ENCODE measurements around the gene LRRC47. TPM values are rescaled to one million over a fixed set of nuclear protein-coding genes. Genes with fewer than 3 reads are reported as not detected.

The LRRC47 gene
- 43.8 TPM for polyA plus RNA-seq (2013, experiment 1 of 2)
- 39.4 TPM for polyA plus RNA-seq (2013, experiment 2 of 2)

DNA sequence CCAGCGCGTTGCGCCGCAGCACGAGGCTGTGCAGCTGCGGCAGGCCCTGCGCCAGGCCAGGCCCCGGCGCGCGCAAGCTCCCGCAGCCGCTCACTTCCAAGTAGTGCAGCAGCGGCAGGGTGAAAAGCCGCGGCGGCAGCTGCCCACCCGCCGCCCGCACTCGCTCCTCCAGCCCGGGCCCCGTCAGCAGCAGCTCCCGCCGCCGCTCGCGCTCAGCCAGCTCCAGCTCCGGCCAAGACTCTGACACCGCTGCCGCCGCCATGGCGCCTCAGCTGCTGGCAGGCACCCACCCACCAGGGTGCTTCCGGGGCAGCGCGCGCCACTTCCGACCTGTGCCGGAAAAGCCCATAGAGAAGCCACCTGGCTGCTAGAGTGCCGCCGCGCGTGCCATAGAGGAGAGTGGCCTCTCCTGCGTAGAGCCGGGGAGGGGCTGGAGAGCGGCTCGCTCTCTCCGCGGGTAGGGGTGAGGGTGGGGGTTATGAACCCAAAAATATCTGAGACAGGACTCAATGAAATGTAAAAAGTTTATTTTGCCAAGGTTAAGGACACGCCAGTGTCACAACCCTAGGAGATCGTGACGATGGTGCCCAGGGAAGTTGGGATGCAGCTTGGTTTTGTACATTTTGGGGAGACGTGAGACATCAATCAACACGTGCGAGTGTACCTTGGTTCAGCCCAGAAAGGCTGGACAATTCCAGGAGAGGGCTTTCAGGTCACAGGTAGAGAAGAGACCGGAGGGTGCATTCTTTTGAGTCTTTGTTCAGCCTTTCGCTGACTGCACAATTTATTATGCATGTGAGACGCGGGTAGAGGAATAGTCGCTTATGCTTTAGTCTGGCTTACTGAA lies at the start of gene LRRC47:
Gene LRRC47, minus strand, starts transcription at position 284 of the 847 bp plus-strand sequence. Its CDS starts 22 bp downstream, at position 262.
- 5% methylated on average over 60 of the region's 60 CpGs for WGBS
- H3K4me1 ChIP-seq (ENCODE audit: insufficient read depth, low read length): peaks cover 24% of the 10 kb centered on the region
- H3K27me3 ChIP-seq (ENCODE audit: insufficient read depth, low read length): no peaks in the 10 kb centered on the region
- H3K9me3 ChIP-seq (ENCODE audit: insufficient read depth, low read depth, low read length): no peaks in the 10 kb centered on the region
- peak within 1 kb of the TSS; percentile 79 for H3K4me3 ChIP-seq (ENCODE audit: low read length)
- peak within 1 kb of the TSS; percentile 58; the same call in 1 of the 2 replicates for H3K27ac ChIP-seq (ENCODE audit: low read depth, low read length)
- peaks cover 4% of the 10 kb centered on the region; the same call in 1 of the 2 replicates for H3K36me3 ChIP-seq (ENCODE audit: insufficient read depth, low read length)
- H3K9ac ChIP-seq (ENCODE audit: low read depth, low read length): peak within 1 kb of the TSS; percentile 82

DNA sequence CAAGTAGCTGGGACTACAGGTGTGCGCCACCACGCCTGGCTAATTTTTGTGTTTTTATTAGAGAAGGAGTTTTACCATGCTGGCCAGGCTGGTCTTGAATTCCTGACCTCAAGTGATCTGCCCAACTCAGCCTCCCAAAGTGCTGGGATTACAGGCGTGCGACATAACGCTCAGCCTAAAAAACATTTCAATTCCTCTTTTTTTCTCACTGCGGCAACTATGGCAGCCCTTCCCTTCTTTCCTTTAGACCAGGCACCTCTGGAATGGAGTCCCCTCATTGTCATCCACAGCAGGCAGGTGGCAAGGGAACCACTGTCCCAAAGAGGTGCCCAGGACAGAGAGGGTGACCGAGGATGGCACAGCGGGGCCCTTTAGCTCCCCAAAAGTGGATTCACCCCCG lies 46.6 kb upstream of the LRRC47 start:
- Histone ChIP-seq H3K4me3 (ENCODE audit: low read length) (no peak overlapping the region), H3K9me3 (ENCODE audit: insufficient read depth, low read depth, low read length) (no peaks in the 10 kb centered on the region), H3K27me3 (ENCODE audit: insufficient read depth, low read length) (no peaks in the 10 kb centered on the region), H3K27ac (ENCODE audit: low read depth, low read length) (no peak overlapping the region), H3K36me3 (ENCODE audit: insufficient read depth, low read length) (peaks cover 45% of the 10 kb centered on the region), H3K4me1 (ENCODE audit: insufficient read depth, low read length) (no peaks in the 10 kb centered on the region), H3K9ac (ENCODE audit: low read depth, low read length) (no peak overlapping the region)
- 96% methylated on average over 9 of the region's 9 CpGs for WGBS

DNA sequence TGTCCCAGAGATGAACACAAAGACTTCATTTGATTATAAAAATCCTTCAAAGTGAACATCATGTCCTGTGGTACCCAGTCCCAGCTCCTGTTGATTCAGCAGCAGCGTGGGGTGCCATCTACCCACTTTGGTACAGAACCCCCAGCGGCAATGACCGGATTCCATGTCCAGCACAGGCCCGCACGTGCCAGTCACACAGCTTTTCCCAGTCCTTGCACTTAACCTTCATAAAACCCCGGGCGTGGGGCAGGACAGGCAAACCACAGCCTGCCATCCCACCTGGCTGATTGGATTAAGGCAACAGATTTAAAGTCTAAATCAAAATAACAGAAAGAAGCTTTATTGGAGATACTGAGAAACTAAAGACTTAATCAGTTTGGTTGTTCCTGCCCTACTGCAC lies 45.2 kb upstream of the LRRC47 start:
- Histone ChIP-seq H3K27ac (ENCODE audit: low read depth, low read length) (no peak overlapping the region), H3K9ac (ENCODE audit: low read depth, low read length) (no peak overlapping the region), H3K36me3 (ENCODE audit: insufficient read depth, low read length) (peaks cover 46% of the 10 kb centered on the region), H3K4me1 (ENCODE audit: insufficient read depth, low read length) (no peaks in the 10 kb centered on the region), H3K27me3 (ENCODE audit: insufficient read depth, low read length) (no peaks in the 10 kb centered on the region), H3K4me3 (ENCODE audit: low read length) (no peak overlapping the region), H3K9me3 (ENCODE audit: insufficient read depth, low read depth, low read length) (peaks cover 2% of the 10 kb centered on the region; the same call in 1 of the 2 replicates)
- WGBS: 97% methylated on average over 7 of the region's 7 CpGs

DNA sequence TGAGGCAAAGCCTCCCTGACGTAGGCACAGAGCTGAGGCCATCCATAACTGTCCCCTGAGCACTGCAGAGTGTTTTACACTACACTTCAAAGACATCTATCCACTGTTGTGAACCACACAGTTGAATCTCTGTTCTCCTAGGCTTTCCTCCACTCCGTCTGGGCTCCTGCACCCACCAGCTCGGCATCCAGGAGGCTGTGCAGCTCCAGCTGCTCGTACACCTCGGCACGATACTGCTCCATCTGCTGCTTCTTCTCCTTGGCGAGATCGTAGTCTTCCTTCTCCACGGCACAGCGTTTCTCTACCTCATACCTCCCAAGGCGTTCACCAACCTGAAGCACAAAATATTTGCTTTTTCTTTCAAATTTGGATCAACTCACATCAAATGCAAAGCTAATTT lies 42.5 kb upstream of the LRRC47 start:
- 95% methylated on average over 11 of the region's 11 CpGs for WGBS

DNA sequence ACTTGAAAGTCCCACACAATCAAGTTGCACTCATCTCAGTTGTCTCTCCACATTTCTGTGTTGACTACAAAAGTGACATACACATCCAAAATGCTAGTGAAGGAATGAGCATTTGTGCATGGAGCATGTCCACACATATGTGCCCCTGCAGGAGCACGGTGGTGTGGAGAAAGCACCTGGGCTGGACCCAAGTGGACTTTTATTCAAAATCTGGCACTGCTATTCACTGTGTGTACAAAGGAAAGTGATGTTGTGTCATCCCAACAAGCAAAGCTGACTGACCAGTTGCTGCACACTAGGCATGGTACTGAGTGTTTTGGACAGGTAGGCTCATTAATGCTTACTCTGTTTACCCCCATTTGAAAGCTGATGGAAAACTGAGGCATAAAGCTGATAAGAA lies 41.4 kb upstream of the LRRC47 start:
- WGBS: 98% methylated on average over 1 of the region's 1 CpG
- no peak overlapping the region for H3K27ac ChIP-seq (ENCODE audit: low read depth, low read length)
- peaks cover 2% of the 10 kb centered on the region; the same call in 1 of the 2 replicates for H3K9me3 ChIP-seq (ENCODE audit: insufficient read depth, low read depth, low read length)
- H3K4me1 ChIP-seq (ENCODE audit: insufficient read depth, low read length): no peaks in the 10 kb centered on the region
- H3K4me3 ChIP-seq (ENCODE audit: low read length): no peak overlapping the region
- peaks cover 51% of the 10 kb centered on the region for H3K36me3 ChIP-seq (ENCODE audit: insufficient read depth, low read length)
- no peak overlapping the region for H3K9ac ChIP-seq (ENCODE audit: low read depth, low read length)
- H3K27me3 ChIP-seq (ENCODE audit: insufficient read depth, low read length): no peaks in the 10 kb centered on the region

More for the DNA sequence above, 42.5 kb upstream of the LRRC47 start:
- H3K27me3 ChIP-seq (ENCODE audit: insufficient read depth, low read length): no peaks in the 10 kb centered on the region
- no peak overlapping the region for H3K9ac ChIP-seq (ENCODE audit: low read depth, low read length)
- H3K9me3 ChIP-seq (ENCODE audit: insufficient read depth, low read depth, low read length): peaks cover 2% of the 10 kb centered on the region; the same call in 1 of the 2 replicates
- no peaks in the 10 kb centered on the region for H3K4me1 ChIP-seq (ENCODE audit: insufficient read depth, low read length)
- H3K27ac ChIP-seq (ENCODE audit: low read depth, low read length): no peak overlapping the region
- H3K4me3 ChIP-seq (ENCODE audit: low read length): no peak overlapping the region
- peaks cover 48% of the 10 kb centered on the region for H3K36me3 ChIP-seq (ENCODE audit: insufficient read depth, low read length)

DNA sequence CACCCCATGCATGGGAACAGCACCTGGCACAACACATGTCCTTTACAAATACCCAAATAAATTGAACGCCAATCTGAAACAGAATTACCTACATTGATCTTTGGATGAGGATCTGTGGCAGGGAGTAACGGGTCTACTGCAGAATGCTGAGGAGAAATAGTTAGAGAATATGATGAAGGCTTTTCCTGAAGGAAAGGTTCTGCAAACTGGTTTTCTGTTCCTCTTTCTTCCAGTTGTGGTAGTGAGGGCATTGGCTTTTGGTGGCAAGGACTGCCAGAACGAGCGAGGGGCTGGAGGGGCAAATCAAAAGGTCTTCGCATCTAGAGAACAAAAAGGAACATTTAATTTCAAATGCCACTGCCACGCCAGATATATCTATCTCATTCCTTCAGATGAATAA lies 40.9 kb upstream of the LRRC47 start:
- H3K27ac ChIP-seq (ENCODE audit: low read depth, low read length): no peak overlapping the region
- no peaks in the 10 kb centered on the region for H3K27me3 ChIP-seq (ENCODE audit: insufficient read depth, low read length)
- H3K9me3 ChIP-seq (ENCODE audit: insufficient read depth, low read depth, low read length): peaks cover 2% of the 10 kb centered on the region; the same call in 1 of the 2 replicates
- H3K4me3 ChIP-seq (ENCODE audit: low read length): no peak overlapping the region
- H3K9ac ChIP-seq (ENCODE audit: low read depth, low read length): no peak overlapping the region
- WGBS: 89% methylated on average over 6 of the region's 6 CpGs
- H3K36me3 ChIP-seq (ENCODE audit: insufficient read depth, low read length): peaks cover 56% of the 10 kb centered on the region
- H3K4me1 ChIP-seq (ENCODE audit: insufficient read depth, low read length): no peaks in the 10 kb centered on the region

DNA sequence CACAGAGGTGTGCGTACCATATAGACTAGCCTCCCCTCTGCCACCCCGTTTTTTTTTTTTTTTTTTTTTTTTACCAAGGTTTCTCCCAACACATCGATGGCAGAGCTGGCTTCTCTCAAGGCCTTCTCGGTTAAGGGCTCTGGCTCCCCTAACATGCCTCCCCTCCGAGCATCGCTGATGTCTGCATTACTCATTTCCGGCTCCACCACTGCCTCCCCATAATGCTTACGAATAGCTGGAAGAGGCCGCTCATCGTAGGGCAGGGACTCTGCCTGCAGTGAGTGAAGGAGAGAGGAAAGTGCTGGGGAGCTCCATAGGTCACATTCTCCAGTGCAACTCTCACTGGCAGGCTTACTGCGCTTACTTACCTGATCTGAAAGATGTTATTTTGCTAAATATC lies 40.1 kb upstream of the LRRC47 start:
- H3K27me3 ChIP-seq (ENCODE audit: insufficient read depth, low read length): no peaks in the 10 kb centered on the region
- no peak overlapping the region for H3K4me3 ChIP-seq (ENCODE audit: low read length)
- peaks cover 62% of the 10 kb centered on the region for H3K36me3 ChIP-seq (ENCODE audit: insufficient read depth, low read length)
- WGBS: 92% methylated on average over 10 of the region's 11 CpGs
- no peak overlapping the region for H3K27ac ChIP-seq (ENCODE audit: low read depth, low read length)
- no peaks in the 10 kb centered on the region for H3K4me1 ChIP-seq (ENCODE audit: insufficient read depth, low read length)
- H3K9me3 ChIP-seq (ENCODE audit: insufficient read depth, low read depth, low read length): peaks cover 2% of the 10 kb centered on the region; the same call in 1 of the 2 replicates
- H3K9ac ChIP-seq (ENCODE audit: low read depth, low read length): no peak overlapping the region

DNA sequence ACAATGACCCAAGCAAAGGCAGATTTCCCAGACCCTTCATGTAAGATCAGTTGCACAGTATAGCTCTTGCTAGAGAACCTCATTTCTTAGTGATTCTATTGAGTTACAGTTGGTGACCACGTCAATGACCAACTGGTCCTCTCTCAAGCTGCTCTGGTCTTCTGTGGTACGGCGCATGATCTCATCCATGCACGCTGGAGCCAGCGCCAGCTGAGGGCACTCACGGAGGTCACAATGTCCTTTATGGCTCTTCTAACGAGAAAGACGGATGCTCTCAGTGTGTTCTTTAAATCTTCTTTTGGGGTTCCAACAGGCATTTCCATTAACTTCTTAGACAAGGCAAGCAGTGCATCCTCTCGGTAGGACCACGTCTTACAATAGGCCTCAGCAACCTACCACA lies 38.4 kb upstream of the LRRC47 start:
- Histone ChIP-seq H3K9ac (ENCODE audit: low read depth, low read length) (no peak overlapping the region), H3K27me3 (ENCODE audit: insufficient read depth, low read length) (no peaks in the 10 kb centered on the region), H3K9me3 (ENCODE audit: insufficient read depth, low read depth, low read length) (peaks cover 2% of the 10 kb centered on the region; the same call in 1 of the 2 replicates), H3K4me1 (ENCODE audit: insufficient read depth, low read length) (no peaks in the 10 kb centered on the region), H3K4me3 (ENCODE audit: low read length) (no peak overlapping the region), H3K36me3 (ENCODE audit: insufficient read depth, low read length) (peaks cover 71% of the 10 kb centered on the region), H3K27ac (ENCODE audit: low read depth, low read length) (no peak overlapping the region)
- 95% methylated on average over 10 of the region's 10 CpGs for WGBS

DNA sequence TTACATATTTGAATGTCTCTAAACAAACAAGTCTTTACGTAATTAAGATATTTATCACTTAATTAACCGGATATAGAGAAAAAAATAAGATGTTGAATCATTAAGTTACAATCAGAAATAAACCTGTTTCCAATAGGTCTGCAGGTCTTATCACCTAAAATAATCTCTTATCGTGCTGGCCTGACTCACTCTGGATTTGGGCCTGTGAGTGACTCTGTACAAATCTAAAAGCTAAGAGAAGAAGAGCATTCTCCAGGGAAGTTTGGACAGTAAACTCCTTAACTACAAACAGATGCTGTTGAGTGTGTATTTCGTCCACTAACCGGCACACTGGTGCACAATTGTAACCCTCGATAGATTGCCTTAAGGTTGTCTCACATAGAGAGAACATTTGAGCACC lies 35.4 kb upstream of the LRRC47 start:
- peaks cover 63% of the 10 kb centered on the region for H3K36me3 ChIP-seq (ENCODE audit: insufficient read depth, low read length)
- H3K4me3 ChIP-seq (ENCODE audit: low read length): no peak overlapping the region
- no peaks in the 10 kb centered on the region for H3K4me1 ChIP-seq (ENCODE audit: insufficient read depth, low read length)
- 98% methylated on average over 4 of the region's 6 CpGs for WGBS
- no peaks in the 10 kb centered on the region for H3K27me3 ChIP-seq (ENCODE audit: insufficient read depth, low read length)
- no peak overlapping the region for H3K9ac ChIP-seq (ENCODE audit: low read depth, low read length)
- H3K27ac ChIP-seq (ENCODE audit: low read depth, low read length): no peak overlapping the region
- no peaks in the 10 kb centered on the region for H3K9me3 ChIP-seq (ENCODE audit: insufficient read depth, low read depth, low read length)

DNA sequence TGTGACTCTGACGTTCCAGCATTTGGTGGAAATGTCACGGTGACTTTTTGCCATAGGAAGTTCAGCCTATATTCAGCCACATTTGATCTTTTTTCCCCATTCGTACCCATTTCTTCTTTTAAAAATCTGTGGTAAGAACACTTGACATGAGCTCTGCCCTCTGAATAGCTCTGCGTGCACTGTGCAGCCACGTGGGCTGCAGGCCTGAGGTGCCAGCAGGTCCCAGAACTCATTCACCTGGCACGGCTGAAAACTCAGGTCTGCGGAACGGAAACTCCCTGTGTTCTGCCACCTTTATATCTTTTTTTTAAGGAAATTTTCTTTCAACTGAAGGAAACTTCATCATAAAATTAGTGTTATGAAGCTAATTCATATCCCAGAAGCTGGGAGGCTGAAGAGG lies 32.1 kb upstream of the LRRC47 start:
- H3K27me3 ChIP-seq (ENCODE audit: insufficient read depth, low read length): no peaks in the 10 kb centered on the region
- no peak overlapping the region for H3K4me3 ChIP-seq (ENCODE audit: low read length)
- H3K36me3 ChIP-seq (ENCODE audit: insufficient read depth, low read length): peaks cover 65% of the 10 kb centered on the region
- H3K9me3 ChIP-seq (ENCODE audit: insufficient read depth, low read depth, low read length): no peaks in the 10 kb centered on the region
- H3K9ac ChIP-seq (ENCODE audit: low read depth, low read length): no peak overlapping the region
- H3K4me1 ChIP-seq (ENCODE audit: insufficient read depth, low read length): no peaks in the 10 kb centered on the region
- no peak overlapping the region for H3K27ac ChIP-seq (ENCODE audit: low read depth, low read length)
- 93% methylated on average over 7 of the region's 8 CpGs for WGBS

DNA sequence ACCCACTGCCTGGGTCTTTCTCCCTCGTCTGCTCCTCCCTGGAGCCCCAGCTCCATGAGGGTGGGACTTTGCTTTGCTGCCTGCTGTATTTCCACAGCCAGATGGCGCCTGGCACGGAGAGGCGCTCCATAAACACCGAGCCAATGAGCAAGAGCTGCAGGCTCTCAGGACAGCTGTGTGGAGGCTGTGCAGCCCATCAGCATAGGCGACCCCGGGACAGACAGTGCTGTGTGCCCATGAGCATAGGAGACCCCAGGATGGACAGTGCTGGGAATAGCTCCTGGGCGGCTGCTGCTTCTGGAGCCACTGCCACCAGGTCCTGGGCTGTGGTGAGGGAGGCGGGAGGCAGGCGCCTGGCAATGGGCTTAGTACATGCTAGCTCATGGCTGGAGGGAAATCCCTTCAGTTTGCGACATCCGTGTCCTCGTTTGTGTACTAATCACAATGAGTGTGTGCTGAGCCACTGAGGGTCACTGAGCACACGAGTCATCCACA lies 31.6 kb upstream of the LRRC47 start:
- Histone ChIP-seq H3K4me1 (ENCODE audit: insufficient read depth, low read length) (no peaks in the 10 kb centered on the region), H3K4me3 (ENCODE audit: low read length) (no peak overlapping the region), H3K9ac (ENCODE audit: low read depth, low read length) (no peak overlapping the region), H3K9me3 (ENCODE audit: insufficient read depth, low read depth, low read length) (no peaks in the 10 kb centered on the region), H3K27me3 (ENCODE audit: insufficient read depth, low read length) (no peaks in the 10 kb centered on the region), H3K27ac (ENCODE audit: low read depth, low read length) (no peak overlapping the region), H3K36me3 (ENCODE audit: insufficient read depth, low read length) (peaks cover 65% of the 10 kb centered on the region)
- 88% methylated on average over 14 of the region's 14 CpGs for WGBS
